OCI-M1 (cell line): ENCODE results near the gene WFDC12.
A peak's percentile ranks its signal among the peaks of the same experiment; 100 is the strongest.
"Not testable (repeated sequence)": the region's sequence is repeated elsewhere in the genome, so short reads cannot be mapped to it uniquely, and the experiment has no call there.

Experiments used
- DNase-seq: peaks from one replicate; lab custom pipeline; 2025; lab: John Stamatoyannopoulos, UW

The WFDC12 gene

GRCh38 chr20:45124365-45124764 is at the start of gene WFDC12:
WFDC12 (minus strand) TSS chr20:45124465; CDS start chr20:45124447, 18 bp downstream.
- DNase-seq, result no peak

GRCh38 chr20:45173522-45173921 is 49.3 kb upstream of the WFDC12 start:
- no peak for DNase-seq

- DNase-seq, result no peak
Observed at GRCh38 chr20:45164906-45165305, 40.6 kb upstream of the WFDC12 start.

GRCh38 chr20:45163083-45163803 is 39.0 kb upstream of the WFDC12 start:
- no peak for DNase-seq

GRCh38 chr20:45157962-45158361 is 33.7 kb upstream of the WFDC12 start:
- no peak for DNase-seq

GRCh38 chr20:45156713-45157112 is 32.4 kb upstream of the WFDC12 start:
- no peak for DNase-seq

GRCh38 chr20:45154794-45155193 is 30.5 kb upstream of the WFDC12 start:
- DNase-seq, result not testable (repeated sequence)

- DNase-seq, result no peak
Observed at GRCh38 chr20:45154183-45154582, 29.9 kb upstream of the WFDC12 start.

- DNase-seq, result peak; percentile 31
Observed at GRCh38 chr20:45153752-45154151, 29.5 kb upstream of the WFDC12 start.

GRCh38 chr20:45153147-45153546 is 28.9 kb upstream of the WFDC12 start:
- DNase-seq, result no peak

GRCh38 chr20:45152405-45152804 is 28.1 kb upstream of the WFDC12 start:
- DNase-seq, result no peak

GRCh38 chr20:45149062-45149461 is 24.8 kb upstream of the WFDC12 start:
- no peak for DNase-seq

GRCh38 chr20:45140836-45141235 is 16.6 kb upstream of the WFDC12 start:
- DNase-seq, result no peak

- DNase-seq, result not testable (repeated sequence)
Observed at GRCh38 chr20:45139733-45140375, 15.6 kb upstream of the WFDC12 start.

GRCh38 chr20:45138561-45139300 is 14.5 kb upstream of the WFDC12 start:
- peak; percentile 83 for DNase-seq

- no peak for DNase-seq
Observed at GRCh38 chr20:45136911-45137310, 12.6 kb upstream of the WFDC12 start.

- no peak for DNase-seq
Observed at GRCh38 chr20:45128099-45128498, 3.8 kb upstream of the WFDC12 start.

- DNase-seq, result no peak
Observed at GRCh38 chr20:45121388-45121787, 2.9 kb downstream of the WFDC12 start.

GRCh38 chr20:45119556-45120266 is 4.6 kb downstream of the WFDC12 start:
- DNase-seq, result no peak

GRCh38 chr20:45118028-45118427 is 6.2 kb downstream of the WFDC12 start:
- DNase-seq, result no peak

- no peak for DNase-seq
Observed at GRCh38 chr20:45117581-45117980, 6.7 kb downstream of the WFDC12 start.

GRCh38 chr20:45115829-45116228 is 8.4 kb downstream of the WFDC12 start:
- DNase-seq, result no peak
